Osteocyte (in vitro differentiated cells): ENCODE data around the gene NKAIN2. TPM values are rescaled to one million over a fixed set of nuclear protein-coding genes. Genes with fewer than 3 reads are reported as not detected.

Experiments
- DNase-seq: peaks from one replicate; pipeline ENCODE4 v3.0.0; 2021; ENCODE audit warnings: mixed read lengths; ENCODE audit not compliant: unreplicated experiment; ENCODE audit errors: extremely low spot score
- H3K27ac Mint-ChIP-seq: one replicate; pipeline ENCODE4 v1.8.0; 2021; ENCODE audit warnings: mild to moderate bottlenecking, mixed read lengths; ENCODE audit not compliant: unreplicated experiment
- H3K27me3 Mint-ChIP-seq: one replicate; pipeline ENCODE4 v1.8.0; 2021; ENCODE audit warnings: mixed read lengths; ENCODE audit not compliant: unreplicated experiment
- H3K36me3 Mint-ChIP-seq: one replicate; pipeline ENCODE4 v1.8.0; 2021; ENCODE audit warnings: mixed read lengths; ENCODE audit not compliant: unreplicated experiment
- H3K4me1 Mint-ChIP-seq: one replicate; pipeline ENCODE4 v1.8.0; 2021; ENCODE audit warnings: mixed read lengths; ENCODE audit not compliant: unreplicated experiment
- H3K4me3 Mint-ChIP-seq: one replicate; pipeline ENCODE4 v1.8.0; 2021; ENCODE audit warnings: mild to moderate bottlenecking, moderate library complexity, mixed read lengths; ENCODE audit not compliant: unreplicated experiment
- H3K9me3 Mint-ChIP-seq: one replicate; pipeline ENCODE4 v1.8.0; 2021; ENCODE audit warnings: mixed read lengths; ENCODE audit not compliant: unreplicated experiment
- total RNA-seq: library from RNA; stranded (reverse); gene quantifications from 2 replicates; pipeline ENCODE4 v1.2.1, GENCODE V29; 2021
- TF ChIP-seq, protein P1 (sequence below): fragments of 200-600 bp; sonication (generic); IDR thresholded peaks from 2 replicates; pipeline ENCODE4 v1.5.0; 2021; ENCODE audit warnings: antibody characterized with exemption, mild to moderate bottlenecking, moderate library complexity

NKAIN2 gene
- total RNA-seq, 1 donor from 2014 or later = 17.8 TPM

DNA sequence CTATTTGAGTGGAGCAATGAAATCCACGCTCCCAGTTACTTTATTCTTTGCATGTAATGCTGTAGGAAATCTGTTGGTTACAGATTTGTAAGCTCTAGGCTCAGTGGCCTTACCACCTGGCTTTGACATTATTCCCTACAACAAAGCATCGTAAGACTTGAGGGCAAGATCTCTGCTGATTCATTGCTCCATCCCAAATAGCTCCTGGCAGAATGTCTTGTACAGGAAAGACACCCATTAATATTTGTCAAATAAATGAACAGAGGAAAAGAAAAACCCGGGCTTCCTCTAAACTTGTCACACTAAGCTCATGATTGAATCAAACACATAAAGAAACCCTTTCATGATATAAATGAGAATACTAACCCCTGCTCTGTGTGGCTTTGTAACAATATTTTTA, 801.1 kb downstream of the NKAIN2 start:
- Mint-ChIP-seq H3K4me1 (no peaks in the 10 kb centered on the region), H3K9me3 (peaks cover 3% of the 10 kb centered on the region), H3K4me3 (no peak overlapping the region), H3K36me3 (no peaks in the 10 kb centered on the region), H3K27ac (no peak overlapping the region), H3K27me3 (no peaks in the 10 kb centered on the region)
- no peak for DNase-seq
- TF ChIP-seq, protein P1, sequence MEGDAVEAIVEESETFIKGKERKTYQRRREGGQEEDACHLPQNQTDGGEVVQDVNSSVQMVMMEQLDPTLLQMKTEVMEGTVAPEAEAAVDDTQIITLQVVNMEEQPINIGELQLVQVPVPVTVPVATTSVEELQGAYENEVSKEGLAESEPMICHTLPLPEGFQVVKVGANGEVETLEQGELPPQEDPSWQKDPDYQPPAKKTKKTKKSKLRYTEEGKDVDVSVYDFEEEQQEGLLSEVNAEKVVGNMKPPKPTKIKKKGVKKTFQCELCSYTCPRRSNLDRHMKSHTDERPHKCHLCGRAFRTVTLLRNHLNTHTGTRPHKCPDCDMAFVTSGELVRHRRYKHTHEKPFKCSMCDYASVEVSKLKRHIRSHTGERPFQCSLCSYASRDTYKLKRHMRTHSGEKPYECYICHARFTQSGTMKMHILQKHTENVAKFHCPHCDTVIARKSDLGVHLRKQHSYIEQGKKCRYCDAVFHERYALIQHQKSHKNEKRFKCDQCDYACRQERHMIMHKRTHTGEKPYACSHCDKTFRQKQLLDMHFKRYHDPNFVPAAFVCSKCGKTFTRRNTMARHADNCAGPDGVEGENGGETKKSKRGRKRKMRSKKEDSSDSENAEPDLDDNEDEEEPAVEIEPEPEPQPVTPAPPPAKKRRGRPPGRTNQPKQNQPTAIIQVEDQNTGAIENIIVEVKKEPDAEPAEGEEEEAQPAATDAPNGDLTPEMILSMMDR = no peak

DNA sequence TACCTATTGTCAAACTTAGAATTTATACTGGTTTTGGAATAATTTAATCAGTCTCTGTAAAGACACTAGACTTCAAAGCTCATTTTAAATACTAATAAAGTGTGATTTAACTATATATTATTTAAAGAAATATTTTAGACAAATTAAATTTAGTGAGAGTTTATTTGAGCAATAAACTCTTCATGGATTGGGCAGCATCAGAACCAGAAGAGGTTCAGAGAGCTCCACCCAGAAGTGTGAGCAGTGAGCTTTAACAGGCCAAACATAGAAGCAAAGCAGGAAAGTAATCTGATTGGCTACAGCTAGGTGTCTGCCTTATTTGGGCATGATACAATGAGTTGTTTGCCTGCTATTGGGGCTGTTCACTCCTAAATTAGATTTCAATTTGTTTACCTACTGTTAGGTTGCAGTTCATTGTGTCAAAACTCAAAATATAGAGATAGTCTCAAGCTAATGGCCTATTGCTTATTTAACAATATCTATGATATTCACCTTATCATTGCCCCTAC, 803.5 kb downstream of the NKAIN2 start:
- peaks cover 3% of the 10 kb centered on the region for H3K9me3 Mint-ChIP-seq
- no peaks in the 10 kb centered on the region for H3K27me3 Mint-ChIP-seq
- H3K27ac Mint-ChIP-seq = no peak overlapping the region
- no peak overlapping the region for H3K4me3 Mint-ChIP-seq
- peaks cover 8% of the 10 kb centered on the region for H3K4me1 Mint-ChIP-seq
- H3K36me3 Mint-ChIP-seq = no peaks in the 10 kb centered on the region
- DNase-seq = no peak
- TF ChIP-seq, protein P1 = no peak

DNA sequence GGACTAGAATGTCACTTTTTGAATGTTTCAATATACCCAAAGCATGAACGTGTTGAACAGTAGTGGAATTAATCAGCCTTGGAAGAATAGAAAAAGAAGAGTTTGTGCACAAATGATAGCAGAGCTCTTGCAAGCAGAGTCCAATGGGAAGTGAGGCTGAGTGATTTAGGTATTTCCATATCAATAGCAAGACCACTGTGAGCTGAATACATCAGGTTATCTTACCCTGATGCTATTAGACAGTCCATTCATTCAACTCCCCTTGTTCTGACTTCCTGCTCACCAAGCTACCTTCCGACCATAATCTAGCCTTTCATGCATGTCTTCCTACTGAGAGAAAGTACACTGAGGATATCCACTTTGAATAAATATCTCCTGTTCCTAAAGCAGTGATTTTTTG, 809.4 kb downstream of the NKAIN2 start:
- Mint-ChIP-seq H3K27ac (no peak overlapping the region), H3K27me3 (no peaks in the 10 kb centered on the region), H3K36me3 (peaks cover 2% of the 10 kb centered on the region), H3K4me3 (no peak overlapping the region), H3K9me3 (no peaks in the 10 kb centered on the region), H3K4me1 (peaks cover 23% of the 10 kb centered on the region)
- TF ChIP-seq, protein P1 = no peak
- no peak for DNase-seq

DNA sequence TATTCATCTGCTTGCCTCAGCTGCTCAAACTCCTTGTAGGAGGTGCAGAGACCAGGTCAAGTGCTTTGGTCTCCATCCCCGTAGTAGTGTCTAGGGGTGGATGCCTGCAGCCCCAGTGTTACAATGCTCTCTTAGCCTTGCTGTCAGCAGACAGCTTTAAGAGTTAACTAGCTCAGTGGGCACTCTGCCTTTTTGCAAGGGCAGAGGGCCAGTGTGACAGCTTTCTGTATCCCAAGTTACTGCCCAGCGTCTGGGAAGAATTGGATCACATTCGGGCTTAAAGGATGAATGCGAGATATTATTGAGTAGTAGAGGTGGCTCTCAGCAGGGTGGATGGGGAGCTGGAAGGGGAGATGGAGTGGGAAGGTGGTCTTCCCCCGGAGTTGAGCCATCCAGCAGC, 818.7 kb downstream of the NKAIN2 start:
- no peaks in the 10 kb centered on the region for H3K9me3 Mint-ChIP-seq
- no peak for DNase-seq
- H3K4me1 Mint-ChIP-seq = peaks cover 31% of the 10 kb centered on the region
- no peak overlapping the region for H3K4me3 Mint-ChIP-seq
- H3K27ac Mint-ChIP-seq = no peak overlapping the region
- H3K36me3 Mint-ChIP-seq = no peaks in the 10 kb centered on the region
- TF ChIP-seq, protein P1 = no peak
- H3K27me3 Mint-ChIP-seq = no peaks in the 10 kb centered on the region

DNA sequence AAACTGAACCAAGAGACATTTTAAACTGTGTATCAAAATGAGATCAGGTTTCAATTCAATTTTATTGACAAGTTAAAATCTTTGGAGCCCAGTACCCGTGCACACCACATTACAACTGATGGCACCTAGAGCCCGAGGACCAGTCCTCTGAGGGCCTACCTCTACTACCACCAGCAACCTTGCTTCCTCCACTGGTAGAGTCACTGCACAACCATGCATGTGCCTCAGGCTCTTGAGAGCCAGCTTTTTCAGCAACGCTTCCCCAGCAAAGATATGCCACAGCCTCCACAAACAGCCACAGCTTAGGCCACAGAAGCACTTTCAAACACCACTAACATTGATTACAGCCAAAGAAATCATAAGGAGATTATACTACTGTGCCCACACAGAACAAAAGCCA, 830.0 kb downstream of the NKAIN2 start:
- Mint-ChIP-seq H3K27ac (no peak overlapping the region), H3K4me3 (no peak overlapping the region), H3K27me3 (no peaks in the 10 kb centered on the region), H3K36me3 (peaks cover 11% of the 10 kb centered on the region), H3K9me3 (peaks cover 17% of the 10 kb centered on the region), H3K4me1 (peaks cover 5% of the 10 kb centered on the region)
- DNase-seq = no peak
- TF ChIP-seq, protein P1 = no peak
